Suppressor macrophage (primary cell): ENCODE measurements around the gene UBE2O.
A peak's percentile ranks its signal among the peaks of the same experiment; 100 is the strongest.

Experiments
- DNase-seq, 4 experiments: peaks; one replicate each; pipeline ENCODE4 v3.0.0-alpha.2; 2020 to 2022

Gene UBE2O

GRCh38 chr17:76467366-76467765 lies 14.4 kb upstream of the UBE2O start, which contains the start of gene AANAT:
AANAT (plus strand) TSS chr17:76467603; CDS start chr17:76468747, 1,144 bp downstream.
- DNase-seq: no peak

GRCh38 chr17:76466775-76467130 lies 13.8 kb upstream of the UBE2O start:
- no peak for DNase-seq

- no peak for DNase-seq
Observed at GRCh38 chr17:76462556-76463290, 9.8 kb upstream of the UBE2O start.

GRCh38 chr17:76461765-76462555 lies 9.0 kb upstream of the UBE2O start:
- DNase-seq: no peak

GRCh38 chr17:76459674-76460073 lies 6.7 kb upstream of the UBE2O start:
- no peak for DNase-seq

- DNase-seq: peak; percentile 41 to 73 (median 59)
Observed at GRCh38 chr17:76458580-76459490, 5.9 kb upstream of the UBE2O start.

- DNase-seq: no peak
Observed at GRCh38 chr17:76453431-76453743, 435 bp upstream of the UBE2O start.

- peak in 3 of 4 experiments; percentile 36 to 61 (median 37) for DNase-seq
Observed at GRCh38 chr17:76452127-76452659, 759 bp downstream of the UBE2O start.

- no peak for DNase-seq
Observed at GRCh38 chr17:76451506-76451905, 1.4 kb downstream of the UBE2O start.

GRCh38 chr17:76449126-76449525 lies 3.8 kb downstream of the UBE2O start:
- no peak for DNase-seq

- no peak for DNase-seq
Observed at GRCh38 chr17:76447931-76448652, 4.9 kb downstream of the UBE2O start.

- DNase-seq: peak in 3 of 4 experiments; percentile 26 to 38 (median 27)
Observed at GRCh38 chr17:76446449-76447231, 6.3 kb downstream of the UBE2O start.

- DNase-seq: no peak
Observed at GRCh38 chr17:76445697-76446448, 7.1 kb downstream of the UBE2O start.

GRCh38 chr17:76444518-76445311 lies 8.2 kb downstream of the UBE2O start:
- no peak for DNase-seq

GRCh38 chr17:76442341-76443338 lies 10.3 kb downstream of the UBE2O start:
- no peak for DNase-seq

GRCh38 chr17:76441686-76442340 lies 11.1 kb downstream of the UBE2O start:
- DNase-seq: no peak

GRCh38 chr17:76440751-76441362 lies 12.1 kb downstream of the UBE2O start:
- DNase-seq: no peak
